Colon (tissue), 2 donors: ENCODE measurements around the gene DLG1.

Experiments used
- FAIRE-seq: peaks from 2 replicates; lab custom pipeline; 2012; peaks lifted over from hg19 to GRCh38; lab: Jason Lieb, UNC
- donor health status: control.
- donor health status: control.

DLG1 gene

GRCh38 chr3:197298341-197298944 is at the start of gene DLG1:
DLG1 (minus strand) TSS chr3:197298612; CDS start chr3:197297204, 1,408 bp downstream.
- no peak for FAIRE-seq

- no peak for FAIRE-seq
Measured at GRCh38 chr3:197348014-197348413, 49.6 kb upstream of the DLG1 start.

GRCh38 chr3:197345390-197345789 is 47.0 kb upstream of the DLG1 start:
- FAIRE-seq = no peak

- FAIRE-seq = no peak
Measured at GRCh38 chr3:197344582-197345318, 46.3 kb upstream of the DLG1 start.

- FAIRE-seq = no peak
Measured at GRCh38 chr3:197343656-197344408, 45.4 kb upstream of the DLG1 start.

- no peak for FAIRE-seq
Measured at GRCh38 chr3:197343111-197343510, 44.7 kb upstream of the DLG1 start.

GRCh38 chr3:197340521-197340871 is 42.1 kb upstream of the DLG1 start:
- no peak for FAIRE-seq

- FAIRE-seq = no peak
Measured at GRCh38 chr3:197339841-197340520, 41.6 kb upstream of the DLG1 start.

GRCh38 chr3:197338586-197338985 is 40.2 kb upstream of the DLG1 start:
- no peak for FAIRE-seq

- FAIRE-seq = no peak
Measured at GRCh38 chr3:197337656-197338055, 39.2 kb upstream of the DLG1 start.

GRCh38 chr3:197337214-197337613 is 38.8 kb upstream of the DLG1 start:
- FAIRE-seq = no peak

- no peak for FAIRE-seq
Measured at GRCh38 chr3:197336348-197336747, 37.9 kb upstream of the DLG1 start.

GRCh38 chr3:197335428-197336132 is 37.2 kb upstream of the DLG1 start:
- no peak for FAIRE-seq

GRCh38 chr3:197333901-197334639 is 35.7 kb upstream of the DLG1 start:
- FAIRE-seq = no peak

- FAIRE-seq = no peak
Measured at GRCh38 chr3:197331131-197331530, 32.7 kb upstream of the DLG1 start.

- FAIRE-seq = no peak
Measured at GRCh38 chr3:197329382-197329781, 31.0 kb upstream of the DLG1 start.

- no peak for FAIRE-seq
Measured at GRCh38 chr3:197328198-197328597, 29.8 kb upstream of the DLG1 start.

GRCh38 chr3:197327701-197328100 is 29.3 kb upstream of the DLG1 start:
- FAIRE-seq = no peak

- no peak for FAIRE-seq
Measured at GRCh38 chr3:197325773-197326172, 27.4 kb upstream of the DLG1 start.

- no peak for FAIRE-seq
Measured at GRCh38 chr3:197322149-197322548, 23.7 kb upstream of the DLG1 start.

- FAIRE-seq = no peak
Measured at GRCh38 chr3:197320582-197320981, 22.2 kb upstream of the DLG1 start.
